K562 (cell line): Measurements from ENCODE around the gene OXLD1. TPM values are rescaled to one million over a fixed set of nuclear protein-coding genes. Genes with fewer than 3 reads are reported as not detected.

Experiments
- ATAC-seq: fragments of 200-7000 bp; cut with Tn5 transposase; 3 replicates; pipeline ENCODE4 v1.9.1; 2020; ENCODE audit warnings: moderate library complexity
- BruUV-seq: library from RNA; stranded (reverse); fragments of 400-500 nt; replicated peaks from 2 replicates; lab custom pipeline; 2021; lab: Mats Ljungman, UMichigan
- CTCF ChIA-PET: fragments of 300-600 bp; formaldehyde crosslinking; extraction: SDS; loops from one replicate; lab custom pipeline; 2021; ENCODE audit warnings: low intra/inter-chr PET ratio; lab: Yijun Ruan, JAX
- POLR2A ChIA-PET: fragments of 300-600, 350-650 bp; sonication (Branson Sonifier 250); formaldehyde crosslinking; extraction: SDS; loops from one replicate; lab custom pipeline; 2021; ENCODE audit warnings: antibody characterized with exemption, inconsistent platforms; lab: Yijun Ruan, JAX
- DNase-seq, 4 experiments: peaks; one replicate each; pipeline versions ENCODE4 v3.0.0 to v3.0.0-alpha.2; 2011 to 2018; ENCODE audit warnings: low spot score in 3 of 4, mixed read lengths in 3 of 4; ENCODE audit errors: extremely low read depth in 1 of 4
- FAIRE-seq: peaks from 2 replicates; lab custom pipeline; 2011; peaks lifted over from hg19 to GRCh38; lab: Jason Lieb, UNC
- H2AFZ ChIP-seq: 2 replicates; pipeline ENCODE4 v1.6.0; 2011; ENCODE audit warnings: low read depth, low read length, control low read depth, inconsistent platforms
- H3K27ac ChIP-seq: fragments of 200-600 bp; 3 replicates; pipeline ENCODE4 v1.8.0; 2011; ENCODE audit warnings: low read depth, mild to moderate bottlenecking, control low read depth, inconsistent platforms, low read length, moderate library complexity, mixed read lengths; ENCODE audit errors: extremely low read depth
- H3K27me3 ChIP-seq, 2 experiments: fragments of 300-600 bp in 1 of 2; 2 replicates in 1 of 2; 3 replicates in 1 of 2; pipeline versions ENCODE4 v1.6.0 to v1.8.0; 2011; ENCODE audit warnings: inconsistent platforms in 2 of 2, low read length in 2 of 2, mild to moderate bottlenecking in 1 of 2, mixed read lengths in 1 of 2, moderate library complexity in 1 of 2; ENCODE audit not compliant: control insufficient read depth in 2 of 2, insufficient read depth in 2 of 2
- H3K36me3 ChIP-seq: fragments of 300-600 bp; 3 replicates; pipeline ENCODE4 v1.8.0; 2011; ENCODE audit warnings: mild to moderate bottlenecking, low read length, inconsistent platforms; ENCODE audit not compliant: control insufficient read depth, insufficient read depth
- H3K4me1 ChIP-seq, 2 experiments: fragments of 200-600 bp in 1 of 2; replicated peaks in 1 of 2; 2 replicates in 1 of 2; 3 replicates in 1 of 2; pipeline versions ENCODE4 v1.5.1 to v1.8.0; 2011; ENCODE audit warnings: inconsistent platforms in 2 of 2, low read length in 2 of 2, mild to moderate bottlenecking in 1 of 2, mixed read lengths in 1 of 2, moderate library complexity in 1 of 2; ENCODE audit not compliant: control insufficient read depth in 2 of 2, insufficient read depth in 2 of 2
- H3K4me2 ChIP-seq: 2 replicates; pipeline ENCODE4 v1.6.1; 2011; ENCODE audit warnings: low read length, control low read depth, inconsistent platforms, mixed read lengths; ENCODE audit not compliant: insufficient read depth
- H3K4me3 ChIP-seq: fragments of 200-600 bp; sonication (generic), shearing (Covaris generic); 2 replicates; pipeline ENCODE4 v1.5.1; 2016; ENCODE audit warnings: control low read depth, inconsistent platforms
- H3K79me2 ChIP-seq: fragments of 200-600 bp; 3 replicates; pipeline ENCODE4 v1.8.0; 2011; ENCODE audit warnings: low read length, inconsistent platforms; ENCODE audit not compliant: control insufficient read depth, insufficient read depth
- H3K9ac ChIP-seq, 2 experiments: 2 replicates each; pipeline versions ENCODE4 v1.6.0 to v1.6.1; 2011; ENCODE audit warnings: low read depth in 2 of 2, low read length in 2 of 2, control low read depth in 1 of 2, inconsistent platforms in 1 of 2, mild to moderate bottlenecking in 1 of 2, mixed read lengths in 1 of 2; ENCODE audit not compliant: insufficient read depth in 1 of 2
- H3K9me1 ChIP-seq: one replicate; pipeline ENCODE4 v1.6.0; 2011; ENCODE audit warnings: inconsistent platforms, mild to moderate bottlenecking, low read length, moderate library complexity; ENCODE audit not compliant: control insufficient read depth, insufficient read depth
- H3K9me3 ChIP-seq: replicated peaks from 2 replicates; pipeline ENCODE4 v1.5.1; 2011; ENCODE audit warnings: low read depth, low read length, inconsistent platforms; ENCODE audit not compliant: control insufficient read depth, insufficient read depth
- H4K20me1 ChIP-seq: replicated peaks from 2 replicates; pipeline ENCODE4 v1.6.1; 2011; ENCODE audit warnings: low read length, inconsistent platforms, mixed read lengths; ENCODE audit not compliant: control insufficient read depth, insufficient read depth
- CBFA2T3 ChIP-seq: fragments of 450-650 bp; IDR thresholded peaks from 2 replicates; pipeline ENCODE4 v1.6.1; 2017
- CTBP1 ChIP-seq: fragments of 450-650 bp; IDR thresholded peaks from 2 replicates; pipeline ENCODE4 v1.6.1; 2016; ENCODE audit warnings: borderline replicate concordance
- EGR1 ChIP-seq: fragments of 450-650 bp; conservative IDR thresholded peaks from 2 replicates; pipeline ENCODE4 v1.6.1; 2017; ENCODE audit warnings: mild to moderate bottlenecking
- ETS2 ChIP-seq: IDR thresholded peaks from 2 replicates; pipeline ENCODE4 v1.6.1; 2016; ENCODE audit warnings: borderline replicate concordance, missing genetic modification characterization, mild to moderate bottlenecking, moderate library complexity, missing compliant biosample characterization; ENCODE audit not compliant: poor library complexity, severe bottlenecking
- ETV1 ChIP-seq: fragments of 450-650 bp; conservative IDR thresholded peaks from 2 replicates; pipeline ENCODE4 v1.6.1; 2016; ENCODE audit warnings: missing genetic modification characterization, control low read depth, low read depth, missing compliant biosample characterization
- FOSL1 ChIP-seq: fragments of 200-800 bp; sonication (Bioruptor generic); conservative IDR thresholded peaks from 2 replicates; pipeline ENCODE4 v1.6.1; 2016; ENCODE audit warnings: missing genetic modification characterization, missing compliant biosample characterization
- JUND ChIP-seq, 2 experiments: IDR thresholded peaks; 2 replicates in 1 of 2; 3 replicates in 1 of 2; pipeline ENCODE4 v1.6.1; 2011; ENCODE audit warnings: borderline replicate concordance in 2 of 2, low read depth in 2 of 2, low read length in 2 of 2, improper control_type of control experiment in 1 of 2, missing biosample characterization in 1 of 2, missing genetic modification characterization in 1 of 2, missing genetic modification reagents in 1 of 2
- LCOR ChIP-seq: sonication (generic); formaldehyde crosslinking; IDR thresholded peaks from 2 replicates; pipeline ENCODE4 v1.8.0; 2022; ENCODE audit warnings: mild to moderate bottlenecking, missing genetic modification reagents
- NKRF ChIP-seq: fragments of 450-650 bp; IDR thresholded peaks from 2 replicates; pipeline ENCODE4 v1.6.1; 2016; ENCODE audit warnings: borderline replicate concordance
- PRMT5 ChIP-seq: sonication (generic); formaldehyde crosslinking; IDR thresholded peaks from 2 replicates; pipeline ENCODE4 v1.5.0; 2020; ENCODE audit warnings: missing genetic modification reagents
- PURB ChIP-seq: sonication (generic); formaldehyde crosslinking; IDR thresholded peaks from 2 replicates; pipeline ENCODE4 v1.9.0; 2021; ENCODE audit warnings: low read depth, mild to moderate bottlenecking, missing genetic modification reagents
- RBM39 ChIP-seq: fragments of 200-400 bp; formaldehyde crosslinking; optimal IDR thresholded peaks from 2 replicates; pipeline ENCODE3; 2018; ENCODE audit warnings: low read depth, low read length
- SMARCA4 ChIP-seq: fragments of 450-650 bp; IDR thresholded peaks from 2 replicates; pipeline ENCODE4 v1.6.1; 2016
- SREBF2 ChIP-seq: sonication (generic); formaldehyde crosslinking; IDR thresholded peaks from 2 replicates; pipeline ENCODE4 v1.4.0; 2020; ENCODE audit warnings: mild to moderate bottlenecking, missing genetic modification reagents
- ZNF212 ChIP-seq: fragments of 450-650 bp; formaldehyde crosslinking; IDR thresholded peaks from 2 replicates; pipeline ENCODE4 v1.4.0; 2020; ENCODE audit warnings: mild to moderate bottlenecking
- ZNF253 ChIP-seq: fragments of 250-450 bp; sonication (Bioruptor Pico); conservative IDR thresholded peaks from 2 replicates; pipeline ENCODE4 v1.6.1; 2021; ENCODE audit warnings: mild to moderate bottlenecking
- ZNF79 ChIP-seq: fragments of 250-450 bp; sonication (Bioruptor Pico); IDR thresholded peaks from 2 replicates; pipeline ENCODE4 v1.4.0; 2020; ENCODE audit warnings: low read depth, mild to moderate bottlenecking, moderate library complexity
- WGBS: fragments of 100-300 bp; shearing (Covaris generic); methylation state at CpG from one replicate; pipeline ENCODE4 v1.1.6; 2016; ENCODE audit warnings: low coverage, mixed read lengths; ENCODE audit not compliant: insufficient coverage; ENCODE audit errors: missing lambda C conversion rate; 5-methylcytosine and 5-hydroxymethylcytosine counted together
- in situ Hi-C: fragments of 300-500 bp; cut with MboI; formaldehyde crosslinking; loops from 4 replicates; pipeline ENCODE4 v1.15.0; 2018; ENCODE audit warnings: inconsistent platforms, mixed read lengths
- intact Hi-C: fragments of 100-400 bp; cut with micrococcal nuclease; formaldehyde crosslinking; loops from 2 replicates; pipeline ENCODE4 v1.14.2; 2022
- polyA plus RNA-seq, 8 experiments: library from polyadenylated mRNA; depleted of rRNA in 4 of 8; stranded (reverse) in 5 of 8; unstranded in 3 of 8; fragments of >200 nt; fragmentation: Nextera tagmentation in 2 of 8; fragmentation: Illumina TruSeq in 1 of 8; extraction: Ambion mirVana in 2 of 8; extraction: Trizol in 1 of 8; gene quantifications; 2 replicates each; pipeline versions ENCODE4 v1.2.1 to v1.2.3, GENCODE V29; 2011 to 2014; ENCODE audit warnings: inconsistent platforms in 1 of 8, missing spikeins in 1 of 8
- total RNA-seq, 7 experiments: library from RNA; depleted of rRNA in 6 of 7; stranded (reverse); fragments of >200 nt in 6 of 7; fragmentation: Illumina TruSeq in 2 of 7; extraction: Trizol in 2 of 7; gene quantifications; 2 replicates each; pipeline versions ENCODE4 v1.2.1 to v1.2.3, GENCODE V29; 2011 to 2021; ENCODE audit warnings: low replicate concordance in 1 of 7

The OXLD1 gene
- total and polyA plus RNA-seq, 9 of the 15 experiments (the other 6 are each of a cell fraction or from before 2014, with no cell fraction given): 4.4 to 115 (median 29.3) TPM

- no peak for TF ChIP-seq ETV1
- TF ChIP-seq RBM39: peak; percentile 80
- no peak for TF ChIP-seq ZNF79 (CRISPR knock-in tag)
- TF ChIP-seq JUND (IDR thresholded peaks at IDR 0.05; ENCODE audit: borderline replicate concordance, low read depth, low read length): peak; percentile 30; the same call in 1 of the 2 replicates
- no peak for TF ChIP-seq JUND (tag; IDR thresholded peaks at IDR 0.05; ENCODE audit: borderline replicate concordance, low read depth, low read length)
- no peak for TF ChIP-seq LCOR
- 0 out of 2 replicates have a peak, but pooled peaks have one; percentile 53 for TF ChIP-seq NKRF
- TF ChIP-seq ZNF212 (CRISPR knock-in tag): no peak
Observed at GRCh38 chr17:81635973-81636504, 30.4 kb downstream of the OXLD1 start (continued).

- H2AFZ ChIP-seq: no peak overlapping the region
- H3K9me1 ChIP-seq: no peaks in the 10 kb centered on the region
- H3K9me3 ChIP-seq: no peaks in the 10 kb centered on the region
- DNase-seq (peak in 1 of 4 experiments; percentile 26), ATAC-seq (peak; percentile 11; the same call in 2 of the 3 replicates), FAIRE-seq (no peak)
- H3K27me3 ChIP-seq: no peaks in the 10 kb centered on the region
- BruUV-seq: TSS peak; percentile 74
- ChIA-PET CTCF (no interaction called here), POLR2A (interaction anchor here (0.6 to 1.4 kb wide), 4 partner anchors 31 to 274 kb away, joined by 3 to 6 read pairs (median 4); partner anchors contain the start of gene CCDC137)
- peaks cover 20 to 22% of the 10 kb centered on the region in 2 experiments; a peak in 4 of 5 replicates for H3K4me1 ChIP-seq
- H3K4me3 ChIP-seq: peak overlapping the region; percentile 69
- WGBS: 31% methylated on average over 5 of the region's 5 CpGs
- peaks cover 34% of the 10 kb centered on the region; the same call in 2 of the 3 replicates for H3K36me3 ChIP-seq
- peak overlapping the region; percentile 89 to 94 for H3K9ac ChIP-seq
- TF ChIP-seq ZNF253 (CRISPR knock-in tag) (no peak), FOSL1 (tag) (0 out of 2 replicates have a peak, but pooled peaks have one; percentile 3), PRMT5 (no peak), EGR1 (0 out of 2 replicates have a peak, but pooled peaks have one; percentile 21), PURB (CRISPR knock-in tag) (no peak), CTBP1 (no peak), SREBF2 (CRISPR knock-in tag) (0 out of 2 replicates have a peak, but pooled peaks have one; percentile 30), ETS2 (no peak), CBFA2T3 (no peak), SMARCA4 (no peak)
- in situ Hi-C loops: no loop called here
- H3K27ac ChIP-seq: peak overlapping the region; percentile 87
- peaks cover 63% of the 10 kb centered on the region for H3K79me2 ChIP-seq
- H4K20me1 ChIP-seq: peaks cover 6% of the 10 kb centered on the region
- intact Hi-C loops: no loop called here
- peak overlapping the region; percentile 84 for H3K4me2 ChIP-seq
Observed at GRCh38 chr17:81635431-81635830, 31.0 kb downstream of the OXLD1 start.
